K562 treated with DMSO at 1 percent for 24 hours (cell line): ENCODE data around the gene MS4A5. TPM values are rescaled to one million over a fixed set of nuclear protein-coding genes. Genes with fewer than 3 reads are reported as not detected.

Experiments
- total RNA-seq: library from RNA; unstranded; fragments of 300-600 nt; gene quantifications from 2 replicates; pipeline ENCODE4 v1.2.3, GENCODE V29; 2022; ENCODE audit warnings: low read depth; ENCODE audit not compliant: insufficient read depth

Gene MS4A5, protein sequence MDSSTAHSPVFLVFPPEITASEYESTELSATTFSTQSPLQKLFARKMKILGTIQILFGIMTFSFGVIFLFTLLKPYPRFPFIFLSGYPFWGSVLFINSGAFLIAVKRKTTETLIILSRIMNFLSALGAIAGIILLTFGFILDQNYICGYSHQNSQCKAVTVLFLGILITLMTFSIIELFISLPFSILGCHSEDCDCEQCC
- total RNA-seq, result not detected in 2 replicates

DNA sequence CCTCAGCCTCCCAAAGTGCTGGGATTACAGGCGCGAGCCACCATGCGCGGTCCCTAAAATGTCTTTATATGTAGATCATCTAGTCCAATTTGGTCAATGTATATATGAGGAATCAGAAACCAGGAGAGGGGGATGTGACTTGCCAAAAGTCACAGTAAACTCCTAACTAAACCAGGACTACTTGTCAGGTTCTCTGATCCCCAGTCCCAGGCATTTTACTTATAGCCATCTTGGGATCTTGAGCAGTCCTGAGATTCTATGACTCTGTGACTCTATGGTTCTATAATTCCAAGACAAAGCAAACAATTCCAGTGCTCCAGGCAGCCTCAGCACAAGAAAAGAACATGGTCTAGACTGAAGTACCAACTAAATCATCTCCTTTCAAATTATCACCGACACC is at the start of gene MS4A5:
TSS of gene MS4A5 (plus strand) at position 301 of the 400 bp plus-strand sequence. CDS start 103 bp downstream, outside the sequence.

DNA sequence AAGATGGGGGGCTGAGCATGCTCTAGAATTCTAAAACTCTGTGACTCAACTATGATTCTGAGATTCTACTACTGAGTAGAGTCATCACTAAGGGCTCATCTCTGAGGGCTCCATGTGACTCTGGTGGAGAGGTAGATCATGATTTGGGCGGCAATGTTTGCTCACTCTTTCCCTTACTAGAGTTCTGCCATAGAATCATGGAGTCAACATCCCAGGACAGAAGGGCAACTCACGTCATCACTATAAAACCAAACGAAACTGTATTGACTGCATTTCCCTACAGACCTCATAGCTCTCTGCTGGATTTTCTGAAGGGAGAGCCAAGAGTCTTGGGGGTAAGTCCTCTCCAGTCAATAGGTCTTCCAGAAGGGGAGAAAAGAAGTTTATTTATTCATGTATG is 33.0 kb upstream of the MS4A5 start, which contains the start of gene MS4A14:
TSS of gene MS4A14 (plus strand) at position 78 of the 400 bp plus-strand sequence. CDS start at position 198, 120 bp downstream.

DNA sequence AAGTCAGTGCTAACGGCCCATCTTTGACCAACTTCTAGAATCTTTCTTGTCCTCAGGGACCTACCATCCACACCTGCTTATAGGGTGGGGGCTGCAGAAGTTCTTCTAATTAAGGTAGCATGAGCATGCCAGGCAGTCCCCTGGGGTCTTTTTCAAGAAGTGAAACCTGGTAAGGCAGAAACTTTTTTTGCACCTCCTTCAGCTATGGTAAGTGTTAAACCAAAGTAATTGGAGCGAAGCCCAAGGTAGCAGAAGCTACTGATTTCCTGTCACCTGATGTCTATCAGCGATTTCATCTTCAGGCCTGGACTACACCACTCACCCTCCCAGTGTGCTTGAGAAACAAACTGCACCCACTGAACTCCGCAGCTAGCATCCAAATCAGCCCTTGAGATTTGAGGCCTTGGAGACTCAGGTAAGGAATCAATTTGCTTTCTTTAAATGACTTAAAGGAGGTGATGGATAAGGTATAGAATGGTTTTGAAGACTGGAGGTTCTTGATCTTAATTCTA is 26.2 kb downstream of the MS4A5 start, which contains the start of gene MS4A1:
TSS of gene MS4A1 (plus strand) at position 317 of the 512 bp plus-strand sequence. CDS start 6,528 bp downstream, outside the sequence.

DNA sequence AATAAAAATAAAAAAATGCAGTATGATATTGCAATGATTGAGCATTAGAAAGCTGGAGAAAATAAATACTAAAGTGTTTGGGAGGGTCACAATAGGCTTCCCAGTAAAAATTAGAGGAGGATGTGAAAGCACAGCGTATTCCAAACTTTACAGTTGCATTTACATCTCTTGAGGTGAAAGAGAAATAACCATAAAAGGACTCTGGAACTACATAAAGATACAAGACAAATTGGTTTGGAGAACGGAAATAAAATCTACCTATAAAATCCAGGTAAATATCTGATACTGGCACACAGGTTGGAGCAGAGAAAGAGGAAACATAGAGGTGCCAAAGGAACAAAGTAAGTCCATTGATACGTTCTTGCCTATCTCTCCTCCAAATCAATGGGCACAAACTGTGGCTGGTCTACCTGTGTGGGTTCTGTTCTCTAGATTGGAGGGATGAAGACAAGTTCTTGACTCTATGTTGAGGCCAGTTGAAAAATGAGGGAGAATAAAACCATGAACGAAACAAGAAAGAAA is 63.2 kb downstream of the MS4A5 start, which contains the start of gene MS4A12:
TSS of gene MS4A12 (plus strand) at position 291 of the 522 bp plus-strand sequence. CDS start 4,541 bp downstream, outside the sequence.

Other genes starting within 250 kb of the MS4A5 start
- gene MS4A6A, start 246.5 kb upstream of the MS4A5 start, total RNA-seq, result not detected in 2 replicates
- not detected in 2 replicates for gene MS4A4E, start 186.4 kb upstream of the MS4A5 start, total RNA-seq
- 0.29 TPM in 1 of 2 replicates, not detected in the other for gene MS4A4A, start 148.9 kb upstream of the MS4A5 start, total RNA-seq
- not detected in 2 replicates for gene MS4A6E, start 102.3 kb upstream of the MS4A5 start, total RNA-seq
- not detected in 2 replicates for gene MS4A7, start 51.0 kb upstream of the MS4A5 start, total RNA-seq
- not detected in 2 replicates for gene MS4A14, start 33.1 kb upstream of the MS4A5 start, total RNA-seq
- not detected in 2 replicates for gene MS4A1, start 26.3 kb downstream of the MS4A5 start, total RNA-seq
- gene MS4A12, start 63.2 kb downstream of the MS4A5 start, total RNA-seq, result not detected in 2 replicates
- gene MS4A13, start 85.8 kb downstream of the MS4A5 start, total RNA-seq, result not detected in 2 replicates